HEK293T (cell line): Measurements from ENCODE around the gene NDUFS3.
"Not testable (repeated sequence)": the region's sequence is repeated elsewhere in the genome, so short reads cannot be mapped to it uniquely, and the experiment has no call there.

Experiments used
- CTCF ChIA-PET: fragments of 350-600 bp; formaldehyde crosslinking; extraction: SDS; loops from one replicate; lab custom pipeline; 2021; ENCODE audit warnings: antibody characterized with exemption, inconsistent platforms; lab: Yijun Ruan, JAX
- POLR2A ChIA-PET: fragments of 350-600 bp; formaldehyde crosslinking; extraction: SDS; loops from one replicate; lab custom pipeline; 2020; ENCODE audit warnings: antibody characterized with exemption, inconsistent platforms; lab: Yijun Ruan, JAX
- DNase-seq: peaks from one replicate; pipeline ENCODE4 v3.0.0; 2012; ENCODE audit warnings: mixed read lengths; ENCODE audit errors: extremely low spot score
- ARNT ChIP-seq: fragments of 450-650 bp; IDR thresholded peaks from 2 replicates; pipeline ENCODE4 v1.6.1; 2017; ENCODE audit warnings: mild to moderate bottlenecking
- BHLHE40 ChIP-seq: fragments of 450-650 bp; IDR thresholded peaks from 2 replicates; pipeline ENCODE4 v1.6.1; 2016; ENCODE audit warnings: mild to moderate bottlenecking, moderate library complexity, borderline replicate concordance
- CTBP1 ChIP-seq: fragments of 450-650 bp; IDR thresholded peaks from 2 replicates; pipeline ENCODE4 v1.6.1; 2016; ENCODE audit warnings: borderline replicate concordance
- ELF4 ChIP-seq: fragments of 450-650 bp; IDR thresholded peaks from 2 replicates; pipeline ENCODE4 v1.6.1; 2017; ENCODE audit warnings: antibody characterized with exemption
- FOXA1 ChIP-seq: fragments of 450-650 bp; IDR thresholded peaks from 2 replicates; pipeline ENCODE4 v1.6.1; 2016; ENCODE audit warnings: mild to moderate bottlenecking
- FOXK2 ChIP-seq: fragments of 450-650 bp; IDR thresholded peaks from 2 replicates; pipeline ENCODE4 v1.6.1; 2016; ENCODE audit warnings: mild to moderate bottlenecking
- FOXM1 ChIP-seq: fragments of 450-650 bp; IDR thresholded peaks from 2 replicates; pipeline ENCODE4 v1.6.1; 2017; ENCODE audit warnings: mild to moderate bottlenecking, borderline replicate concordance
- HDGF ChIP-seq: fragments of 450-650 bp; IDR thresholded peaks from 2 replicates; pipeline ENCODE4 v1.6.1; 2017; ENCODE audit warnings: antibody characterized with exemption, borderline replicate concordance
- L3MBTL2 ChIP-seq: fragments of 450-650 bp; conservative IDR thresholded peaks from 2 replicates; pipeline ENCODE4 v1.6.1; 2016; ENCODE audit warnings: mild to moderate bottlenecking
- LEF1 ChIP-seq: fragments of 450-650 bp; IDR thresholded peaks from 2 replicates; pipeline ENCODE4 v1.6.1; 2017; ENCODE audit warnings: mild to moderate bottlenecking, borderline replicate concordance
- NFRKB ChIP-seq: fragments of 450-650 bp; IDR thresholded peaks from 2 replicates; pipeline ENCODE4 v1.6.1; 2016; ENCODE audit warnings: mild to moderate bottlenecking, moderate library complexity
- PKNOX1 ChIP-seq: fragments of 450-650 bp; IDR thresholded peaks from 2 replicates; pipeline ENCODE4 v1.6.1; 2016
- SP1 ChIP-seq: fragments of 450-650 bp; IDR thresholded peaks from 2 replicates; pipeline ENCODE4 v1.6.1; 2017
- SUZ12 ChIP-seq: fragments of 450-650 bp; IDR thresholded peaks from 2 replicates; pipeline ENCODE4 v1.6.1; 2016; ENCODE audit warnings: mild to moderate bottlenecking
- TARDBP ChIP-seq: fragments of 450-650 bp; IDR thresholded peaks from 2 replicates; pipeline ENCODE4 v1.6.1; 2016
- ZNF384 ChIP-seq: fragments of 450-650 bp; IDR thresholded peaks from 2 replicates; pipeline ENCODE4 v1.6.1; 2016

The NDUFS3 gene

GRCh38 chr11:47545298-47545697 is 33.6 kb upstream of the NDUFS3 start:
- CTCF ChIA-PET = no interaction called here
- TF ChIP-seq HDGF (no peak), NFRKB (no peak), ELF4 (no peak), ARNT (no peak), ZNF384 (no peak), FOXA1 (no peak), CTBP1 (no peak), SP1 (no peak), FOXM1 (no peak), L3MBTL2 (no peak), LEF1 (no peak), SUZ12 (no peak), BHLHE40 (no peak)
- POLR2A ChIA-PET = no interaction called here
- DNase-seq = no peak

- POLR2A ChIA-PET, CTCF ChIA-PET, DNase-seq: not testable (repeated sequence)
Observed at GRCh38 chr11:47546274-47546673, 32.6 kb upstream of the NDUFS3 start.

GRCh38 chr11:47550288-47551047 is 28.4 kb upstream of the NDUFS3 start:
- CTCF ChIA-PET = interaction anchor here (0.7 to 1.6 kb wide), 3 partner anchors 14 to 135 kb away, joined by 3 to 4 read pairs (median 3); no protein-coding TSS in a partner anchor
- POLR2A ChIA-PET = interaction anchor here (3.6 kb wide), 1 partner anchor 15 kb away, joined by 18 read pairs; the partner anchor contains the start of gene PTPMT1
- TF ChIP-seq SUZ12 = no peak
- no peak for TF ChIP-seq FOXK2
- no peak for TF ChIP-seq NFRKB
- no peak for TF ChIP-seq FOXM1
- TF ChIP-seq ZNF384 = no peak
- DNase-seq = no peak

- peak; percentile 32 for DNase-seq
- no peak for TF ChIP-seq LEF1
- no peak for TF ChIP-seq L3MBTL2
- TF ChIP-seq PKNOX1 = no peak
- TF ChIP-seq NFRKB = no peak
- TF ChIP-seq BHLHE40 = no peak
- TF ChIP-seq FOXK2 = no peak
- no peak for TF ChIP-seq ELF4
- TF ChIP-seq CTBP1 = no peak
- no peak for TF ChIP-seq ARNT
- no peak for TF ChIP-seq SP1
- TF ChIP-seq SUZ12 = no peak
- no peak for TF ChIP-seq TARDBP
- ChIA-PET POLR2A (interaction anchor here (0.5 to 3.6 kb wide), 3 partner anchors 11 to 39 kb away, joined by 3 to 18 read pairs (median 8); partner anchors contain the start of gene PTPMT1), CTCF (interaction anchor here (0.7 to 1.6 kb wide), 6 partner anchors 11 to 135 kb away, joined by 3 to 8 read pairs (median 4); no protein-coding TSS in a partner anchor)
Observed at GRCh38 chr11:47551086-47551485, 27.8 kb upstream of the NDUFS3 start.

- TF ChIP-seq SUZ12 = no peak
- TF ChIP-seq SP1 = no peak
- TF ChIP-seq HDGF = no peak
- no peak; the same call in 1 of the 2 replicates for TF ChIP-seq L3MBTL2
- no peak for TF ChIP-seq FOXA1
- DNase-seq = no peak
- ChIA-PET CTCF (interaction anchor here (0.7 to 1.6 kb wide), 5 partner anchors 12 to 140 kb away, joined by 3 to 8 read pairs (median 4); no protein-coding TSS in a partner anchor), POLR2A (interaction anchor here (0.6 to 3.6 kb wide), 5 partner anchors 12 to 43 kb away, joined by 3 to 18 read pairs (median 5); partner anchors contain the start of gene PTPMT1)
Observed at GRCh38 chr11:47552056-47552565, 26.8 kb upstream of the NDUFS3 start.

- ChIA-PET CTCF (interaction anchor here (0.5 to 1.3 kb wide), 9 partner anchors 13 to 133 kb away, joined by 3 to 8 read pairs (median 4); no protein-coding TSS in a partner anchor), POLR2A (interaction anchor here (0.6 to 3.6 kb wide), 6 partner anchors 12 to 40 kb away, joined by 3 to 18 read pairs (median 4); partner anchors contain the start of gene PTPMT1)
- DNase-seq = peak; percentile 91
- TF ChIP-seq L3MBTL2 = peak; percentile 85
- TF ChIP-seq LEF1 = no peak
Observed at GRCh38 chr11:47552566-47553405, 26.1 kb upstream of the NDUFS3 start, which contains the start of gene CELF1. CELF1 (minus strand) TSS chr11:47553132; CDS start chr11:47499523, 53,609 bp downstream.

GRCh38 chr11:47553406-47553743 is 25.5 kb upstream of the NDUFS3 start:
- ChIA-PET CTCF (interaction anchor here (0.5 to 0.9 kb wide), 8 partner anchors 13 to 141 kb away, joined by 3 to 6 read pairs (median 4); no protein-coding TSS in a partner anchor), POLR2A (interaction anchor here (0.6 to 3.6 kb wide), 2 partner anchors 12 to 27 kb away, joined by 3 to 18 read pairs; partner anchors contain the start of gene PTPMT1)
- TF ChIP-seq FOXK2 (no peak), PKNOX1 (peak; percentile 72)
- no peak for DNase-seq

- POLR2A ChIA-PET, CTCF ChIA-PET, DNase-seq: not testable (repeated sequence)
Observed at GRCh38 chr11:47557004-47557403, 21.9 kb upstream of the NDUFS3 start.
